Skin epidermis (tissue), 12 donors: ENCODE data around the gene ABLIM2.

ENCODE experiments used
- H3K27ac ChIP-seq, 21 experiments: fragments of 200-600 bp; sonication (generic) in 11 of 21; one replicate each; pipeline ENCODE4 v1.5.0; 2020; ENCODE audit warnings: mild to moderate bottlenecking in 3 of 21, inconsistent platforms in 2 of 21, moderate library complexity in 2 of 21
- H3K4me3 ChIP-seq, 7 experiments: fragments of 200-600 bp; sonication (generic) in 2 of 7; one replicate each; pipeline ENCODE4 v1.5.0; 2020; ENCODE audit warnings: inconsistent platforms in 2 of 7, mild to moderate bottlenecking in 2 of 7, moderate library complexity in 1 of 7

ABLIM2 gene

DNA sequence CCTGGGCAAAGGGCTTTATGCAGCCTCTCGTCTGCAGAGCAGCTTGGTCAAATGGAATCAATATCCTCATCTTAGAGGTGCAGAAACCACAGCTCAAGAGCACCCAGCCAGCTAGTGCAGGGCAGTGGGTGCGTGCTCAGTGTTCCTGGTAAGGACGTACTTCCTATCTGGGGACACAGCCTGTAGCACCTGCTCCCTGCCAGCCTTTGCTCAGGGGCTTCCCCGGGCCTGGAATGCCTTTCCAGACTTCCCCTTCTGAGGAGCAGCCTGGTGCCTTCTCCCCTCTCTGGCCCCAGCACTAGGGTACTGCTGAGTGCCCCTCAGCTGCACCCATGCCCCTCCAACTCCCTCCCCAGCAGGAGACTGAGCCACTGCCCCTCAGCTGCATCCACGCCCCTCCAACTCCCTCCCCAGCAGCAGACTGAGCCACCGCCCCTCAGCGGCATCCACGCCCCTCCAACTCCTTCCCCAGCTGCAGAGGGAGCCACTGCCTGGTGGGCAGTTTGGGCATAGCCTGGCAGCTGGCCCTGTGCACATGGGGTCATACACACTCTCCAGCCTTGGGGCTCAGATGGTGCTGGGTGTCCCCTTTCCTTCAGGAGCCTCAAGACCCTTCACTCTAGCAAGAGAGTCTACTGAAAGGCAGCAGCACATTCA lies 176.7 kb downstream of the ABLIM2 start:
- Histone ChIP-seq H3K27ac (no peak overlapping the region), H3K4me3 (no peak overlapping the region)

DNA sequence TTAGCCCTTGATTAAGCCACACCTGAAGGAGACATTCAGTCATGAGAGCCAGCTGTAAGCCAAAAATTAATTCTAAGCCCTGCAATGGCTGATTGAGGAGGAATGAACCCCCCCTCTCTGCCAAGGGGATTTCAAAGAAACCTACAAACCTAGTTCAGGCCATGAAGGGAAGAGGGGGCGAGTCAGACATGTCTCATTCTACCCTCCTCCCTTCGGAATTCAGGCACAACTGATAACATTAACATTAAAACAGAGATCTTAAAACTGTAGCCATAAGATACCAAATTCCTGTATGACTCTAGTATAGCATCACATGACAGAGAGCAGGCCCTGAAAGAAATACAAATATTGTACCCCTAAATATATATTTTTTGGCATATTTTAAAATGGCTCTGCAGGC lies 178.6 kb downstream of the ABLIM2 start:
- H3K4me3 ChIP-seq, result no peak overlapping the region
- no peak overlapping the region for H3K27ac ChIP-seq

- Histone ChIP-seq H3K4me3 (no peak overlapping the region), H3K27ac (no peak overlapping the region)
Observed at GRCh38 chr4:7979652-7979968, 179.0 kb downstream of the ABLIM2 start.

- peak overlapping the region in 3 of 21 experiments; percentile 7 to 40 (median 30) for H3K27ac ChIP-seq
- H3K4me3 ChIP-seq, result no peak overlapping the region
Observed at GRCh38 chr4:7978907-7979651, 179.5 kb downstream of the ABLIM2 start.

GRCh38 chr4:7978489-7978888 lies 180.1 kb downstream of the ABLIM2 start:
- Histone ChIP-seq H3K27ac (peak overlapping the region in 5 of 21 experiments; percentile 3 to 40 (median 30)), H3K4me3 (no peak overlapping the region)

DNA sequence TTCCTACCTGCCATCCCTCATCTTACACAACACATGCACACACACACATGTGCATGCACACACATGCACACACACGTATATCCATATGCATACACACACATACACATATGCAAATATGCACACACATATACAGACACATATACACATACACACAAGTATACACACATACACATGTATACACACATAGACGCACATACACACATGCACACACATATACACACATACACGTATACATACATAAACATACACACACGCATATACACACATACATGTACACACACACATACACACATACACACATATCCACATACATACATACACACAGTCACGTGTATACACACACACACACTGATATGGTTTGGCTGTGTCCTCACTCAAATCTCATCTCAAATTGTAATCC lies 182.0 kb downstream of the ABLIM2 start:
- Histone ChIP-seq H3K4me3 (no peak overlapping the region), H3K27ac (no peak overlapping the region)

DNA sequence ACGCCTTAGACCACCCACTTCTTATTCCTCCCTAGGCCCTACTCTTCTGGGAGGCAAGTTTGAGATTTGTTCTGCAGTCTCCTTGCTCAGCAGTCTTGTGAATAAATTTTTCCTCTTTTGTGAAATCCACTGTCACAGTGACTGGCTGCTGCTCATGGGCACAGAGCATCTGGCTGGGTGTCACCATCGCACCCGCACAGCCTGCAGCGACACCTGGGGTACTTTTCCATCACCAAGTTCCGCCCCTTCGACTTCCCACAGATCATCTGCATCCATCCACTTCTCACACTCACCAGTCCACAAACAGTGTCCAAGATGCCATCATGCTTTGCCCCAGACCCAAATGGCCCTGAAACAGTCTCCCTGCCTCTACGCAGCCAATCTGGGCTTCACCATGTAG lies 182.6 kb downstream of the ABLIM2 start:
- no peak overlapping the region for H3K27ac ChIP-seq
- no peak overlapping the region for H3K4me3 ChIP-seq

DNA sequence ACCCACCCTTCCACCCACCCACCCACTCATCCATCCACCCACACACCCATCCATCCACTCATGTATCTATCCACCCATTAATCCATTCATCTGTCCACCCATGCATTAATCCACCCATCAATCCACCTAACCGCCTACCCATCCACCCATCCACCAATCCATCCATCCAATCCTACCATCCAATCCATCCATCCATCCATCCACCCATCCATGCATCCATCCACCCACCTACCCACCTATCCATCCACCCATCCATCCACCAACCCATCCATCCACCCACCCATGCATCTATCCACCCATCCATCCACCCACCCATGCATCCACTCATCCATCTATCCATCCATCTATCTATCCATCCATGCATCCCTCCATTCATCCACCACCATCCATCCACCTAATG lies 184.2 kb downstream of the ABLIM2 start:
- Histone ChIP-seq H3K4me3 (no peak overlapping the region), H3K27ac (no peak overlapping the region)

GRCh38 chr4:7973545-7973981 lies 185.1 kb downstream of the ABLIM2 start:
- Histone ChIP-seq H3K4me3 (no peak overlapping the region), H3K27ac (peak overlapping the region in 11 of 21 experiments; percentile 8 to 63 (median 27))

GRCh38 chr4:7971881-7972500 lies 186.6 kb downstream of the ABLIM2 start:
- Histone ChIP-seq H3K27ac (peak overlapping the region in 17 of 21 experiments; percentile 38 to 90 (median 75)), H3K4me3 (no peak overlapping the region)

GRCh38 chr4:7971159-7971631 lies 187.4 kb downstream of the ABLIM2 start:
- Histone ChIP-seq H3K27ac (peak overlapping the region in 16 of 21 experiments; percentile 50 to 90 (median 75)), H3K4me3 (peak overlapping the region in 2 of 7 experiments; percentile 13 to 18)

GRCh38 chr4:7970361-7970946 lies 188.2 kb downstream of the ABLIM2 start:
- H3K4me3 ChIP-seq, result peak overlapping the region in 3 of 7 experiments; percentile 10 to 18 (median 13)
- peak overlapping the region in 19 of 21 experiments; percentile 43 to 90 (median 75) for H3K27ac ChIP-seq

- peak overlapping the region in 10 of 21 experiments; percentile 2 to 90 (median 42) for H3K27ac ChIP-seq
- no peak overlapping the region for H3K4me3 ChIP-seq
Observed at GRCh38 chr4:7968262-7968896, 190.2 kb downstream of the ABLIM2 start.

DNA sequence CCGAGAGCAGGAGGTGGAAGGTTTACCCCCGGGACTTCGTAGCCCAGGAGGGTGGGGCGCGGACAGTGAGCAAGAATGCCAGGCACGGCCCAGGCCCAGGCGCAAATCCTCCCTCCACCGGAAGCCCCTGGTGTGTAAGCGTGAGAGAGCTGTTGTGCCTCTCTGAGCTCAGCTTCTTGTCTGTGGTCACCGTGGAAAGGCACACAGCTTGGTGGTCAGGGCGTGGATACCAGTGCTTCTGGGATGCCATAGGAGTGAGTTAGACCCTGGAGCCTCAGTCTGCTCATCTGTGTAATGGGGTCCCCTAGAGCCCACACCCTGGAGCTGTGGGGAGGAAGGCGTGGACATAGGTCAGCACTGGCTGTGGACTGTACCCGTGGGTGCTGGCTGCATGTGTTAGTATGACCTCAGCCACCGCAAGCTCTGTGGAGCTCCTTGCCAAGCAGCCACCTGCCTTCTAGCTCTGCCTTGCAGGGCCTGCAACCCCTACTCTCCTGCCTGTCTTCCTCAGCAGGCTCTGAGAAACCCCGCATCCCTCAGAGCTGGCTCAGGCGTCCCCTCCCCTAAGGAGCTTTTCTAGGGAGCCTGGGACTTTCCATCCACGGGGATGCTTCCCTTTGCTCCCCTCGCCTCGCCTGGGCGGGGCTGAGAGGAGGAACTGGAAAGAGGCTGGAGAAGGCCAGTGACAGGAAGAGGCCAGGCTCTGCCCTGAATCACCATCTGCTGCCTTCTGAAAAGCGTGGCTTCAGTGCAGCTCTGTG lies 190.9 kb downstream of the ABLIM2 start:
- H3K4me3 ChIP-seq, result no peak overlapping the region

GRCh38 chr4:7967063-7967440 lies 191.6 kb downstream of the ABLIM2 start:
- Histone ChIP-seq H3K27ac (peak overlapping the region in 1 of 21 experiments; percentile 81), H3K4me3 (no peak overlapping the region)

More for the DNA sequence above, 190.9 kb downstream of the ABLIM2 start:
- peak overlapping the region in 12 of 21 experiments; percentile 2 to 90 (median 32) for H3K27ac ChIP-seq

DNA sequence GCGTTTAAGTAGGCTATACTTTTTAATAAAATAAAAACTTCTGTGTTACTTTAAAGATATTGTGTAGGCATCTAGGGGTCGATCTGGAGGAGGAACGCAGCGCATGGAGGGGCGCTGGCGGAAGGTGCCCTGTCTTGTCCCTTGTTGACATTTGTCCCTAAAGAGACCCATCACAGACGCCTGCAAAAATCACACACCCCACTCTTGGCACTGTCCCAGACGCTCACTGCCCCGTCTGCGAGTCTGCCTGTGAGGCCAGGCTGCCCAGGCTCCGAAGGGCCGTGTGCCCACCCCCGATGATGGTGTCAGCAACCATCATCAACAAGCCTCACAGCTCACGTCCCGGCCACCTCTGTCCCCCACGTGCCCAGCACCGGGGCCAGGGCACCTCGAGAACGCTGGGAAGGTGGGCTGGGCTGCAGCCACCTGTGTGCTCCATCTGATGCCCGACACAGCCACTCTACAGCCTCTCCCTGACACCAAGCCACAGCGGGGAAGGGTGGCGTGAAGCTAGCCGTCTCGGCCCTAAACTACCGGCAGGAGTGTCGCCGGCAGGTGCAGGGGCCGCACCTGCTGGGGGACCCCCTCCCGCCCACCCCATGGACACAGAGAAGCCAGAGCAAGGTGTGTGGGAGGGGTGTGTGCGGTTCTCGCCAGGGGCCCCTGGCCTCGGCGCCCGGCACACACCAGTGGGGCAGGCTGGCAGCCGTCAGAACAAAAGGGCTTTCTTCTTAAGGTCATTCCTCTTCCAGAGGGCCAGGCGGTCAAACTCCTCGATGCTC lies 192.1 kb downstream of the ABLIM2 start:
- Histone ChIP-seq H3K27ac (no peak overlapping the region), H3K4me3 (no peak overlapping the region)

- Histone ChIP-seq H3K27ac (peak overlapping the region in 17 of 21 experiments; percentile 9 to 75 (median 54)), H3K4me3 (peak overlapping the region in 1 of 7 experiments; percentile 1)
Observed at GRCh38 chr4:7964890-7965662, 193.5 kb downstream of the ABLIM2 start.
